HG03354 (cell line): ENCODE data around the gene STN1.

Source experiments
- ATAC-seq: cut with Tn5 transposase; IDR thresholded peaks from one replicate; pipeline ENCODE4 v1.9.1; 2021; ENCODE audit warnings: mild to moderate bottlenecking; ENCODE audit not compliant: unreplicated experiment, poor library complexity, severe bottlenecking

Gene STN1, protein sequence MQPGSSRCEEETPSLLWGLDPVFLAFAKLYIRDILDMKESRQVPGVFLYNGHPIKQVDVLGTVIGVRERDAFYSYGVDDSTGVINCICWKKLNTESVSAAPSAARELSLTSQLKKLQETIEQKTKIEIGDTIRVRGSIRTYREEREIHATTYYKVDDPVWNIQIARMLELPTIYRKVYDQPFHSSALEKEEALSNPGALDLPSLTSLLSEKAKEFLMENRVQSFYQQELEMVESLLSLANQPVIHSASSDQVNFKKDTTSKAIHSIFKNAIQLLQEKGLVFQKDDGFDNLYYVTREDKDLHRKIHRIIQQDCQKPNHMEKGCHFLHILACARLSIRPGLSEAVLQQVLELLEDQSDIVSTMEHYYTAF

DNA sequence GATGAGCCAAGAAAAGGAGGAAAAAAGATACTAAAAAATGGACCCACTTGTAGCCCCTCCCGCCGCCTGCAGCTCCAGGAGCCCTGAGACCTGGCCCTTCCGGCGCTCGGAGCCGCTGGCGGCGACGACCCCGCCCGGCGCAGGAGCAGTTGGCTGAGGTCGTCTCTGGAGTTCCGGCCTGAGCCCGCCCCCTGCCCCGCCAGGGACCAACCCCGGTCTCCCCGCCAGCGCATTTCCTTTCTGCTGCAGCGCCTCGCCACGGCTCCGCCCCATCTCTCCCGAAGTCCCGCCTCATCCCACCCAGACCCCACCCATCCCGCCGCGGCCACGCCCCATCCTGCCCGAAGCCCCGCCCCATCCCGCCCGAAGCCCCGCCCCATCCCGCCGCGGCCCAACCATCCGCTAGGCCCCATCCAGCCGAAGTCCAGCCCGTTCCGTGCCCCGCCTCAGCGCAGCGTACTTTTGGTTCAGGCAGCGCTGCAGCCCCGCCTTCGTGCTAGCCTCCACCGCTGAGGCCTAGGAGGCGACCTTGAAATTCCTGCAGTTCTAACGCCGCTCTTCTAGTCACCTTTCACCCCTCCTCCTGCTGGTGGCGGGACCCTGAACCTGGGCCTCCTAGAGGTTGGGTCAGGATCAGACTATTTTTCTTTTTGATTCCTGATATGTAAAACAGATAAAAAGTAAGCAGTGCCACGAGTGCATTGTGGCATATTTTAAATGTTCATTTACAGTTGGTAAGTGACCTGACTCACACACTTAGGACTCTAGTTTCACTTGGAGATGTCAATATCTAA lies at the start of gene STN1:
STN1 (minus strand) TSS at position 132 of the 794 bp plus-strand sequence. CDS start 590 bp downstream, outside the sequence.
- ATAC-seq = peak; percentile 92

DNA sequence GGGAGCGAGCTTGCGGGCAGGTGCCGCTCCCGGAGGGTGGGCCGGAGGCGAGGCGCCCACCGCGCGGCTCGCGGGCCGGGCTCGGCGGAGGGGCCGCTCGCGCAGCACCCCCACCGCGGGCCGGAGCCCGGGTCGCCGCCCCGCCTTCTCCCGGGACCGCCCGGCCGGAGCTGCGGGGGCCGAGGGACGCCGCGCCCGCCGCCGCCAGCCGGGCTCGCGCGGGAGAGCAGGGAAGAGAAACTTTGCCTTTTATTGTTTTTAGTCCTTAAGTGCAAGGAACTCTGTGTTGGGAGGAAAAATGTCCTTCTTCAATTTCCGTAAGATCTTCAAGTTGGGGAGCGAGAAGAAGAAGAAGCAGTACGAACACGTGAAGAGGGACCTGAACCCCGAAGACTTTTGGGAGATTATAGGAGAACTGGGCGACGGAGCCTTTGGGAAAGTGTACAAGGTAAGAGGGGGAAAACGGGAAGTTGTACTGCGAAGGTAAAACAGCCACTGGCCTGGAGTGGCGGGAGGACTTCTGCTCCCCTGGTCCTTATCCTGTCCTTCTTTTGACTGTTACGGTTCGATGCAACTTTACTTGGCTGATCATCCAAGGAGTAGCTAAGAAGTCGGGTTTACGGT lies 49.6 kb upstream of the STN1 start:
- ATAC-seq = peak; percentile 53

DNA sequence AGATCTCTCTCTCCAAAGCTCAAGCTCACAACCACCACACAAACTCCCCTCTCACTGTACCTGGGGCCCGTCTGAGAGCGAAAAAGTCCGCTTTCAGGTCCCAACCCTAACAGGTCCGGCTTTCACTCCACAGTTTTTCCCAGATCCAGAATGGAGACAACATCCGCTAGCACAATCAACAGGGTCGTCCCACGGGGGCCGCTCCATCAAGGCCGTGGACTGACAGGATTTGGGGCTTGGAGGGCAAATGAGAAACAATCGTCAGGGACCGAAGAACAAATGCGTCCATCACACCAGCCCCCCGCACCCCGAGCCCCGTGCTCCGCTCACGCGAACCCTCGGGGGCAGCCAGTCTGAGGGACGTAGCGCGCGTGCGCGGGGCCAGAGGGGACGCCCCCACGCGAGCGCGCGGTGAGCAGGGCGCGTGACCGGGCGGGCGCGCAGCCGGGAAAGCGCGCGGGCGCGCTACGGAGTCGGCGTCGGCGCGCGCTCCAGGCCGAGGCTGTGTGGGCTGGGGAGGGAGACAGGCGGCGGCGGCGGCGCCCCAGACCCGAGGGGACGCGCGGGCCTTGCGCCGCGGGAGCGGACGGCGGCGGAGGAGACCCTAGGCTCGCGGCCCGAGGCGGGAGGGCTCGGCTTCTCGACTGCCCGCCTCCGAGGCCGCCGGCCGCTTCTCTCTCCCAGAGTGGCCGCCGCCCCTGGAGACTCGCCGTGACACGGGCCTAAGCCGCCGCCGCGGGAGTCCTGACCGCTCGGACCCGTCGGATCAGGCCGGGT lies 48.9 kb upstream of the STN1 start, which contains the start of gene SLK:
SLK (plus strand) TSS at position 470 of the 777 bp plus-strand sequence. CDS start 606 bp downstream, outside the sequence.
- peak; percentile 82 for ATAC-seq

DNA sequence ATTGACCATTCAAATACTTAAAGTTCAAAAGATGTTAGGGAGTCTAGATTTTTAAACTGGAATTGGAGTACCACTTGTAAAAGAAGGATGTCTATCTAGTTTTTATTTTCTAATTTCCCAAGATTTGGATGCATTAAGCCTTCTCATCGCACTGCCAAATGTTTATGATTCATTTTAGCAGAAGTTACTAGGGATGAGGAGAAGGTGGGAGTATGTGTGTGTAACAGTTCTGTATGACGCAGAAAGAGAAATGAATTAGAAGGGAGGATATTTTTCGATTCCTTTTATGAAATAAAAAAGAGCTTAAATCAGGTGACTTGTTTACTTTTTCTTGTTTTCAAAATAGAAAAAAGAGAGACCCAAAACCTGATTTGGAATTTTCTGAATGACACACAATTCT lies 42.1 kb upstream of the STN1 start:
- ATAC-seq = no peak

DNA sequence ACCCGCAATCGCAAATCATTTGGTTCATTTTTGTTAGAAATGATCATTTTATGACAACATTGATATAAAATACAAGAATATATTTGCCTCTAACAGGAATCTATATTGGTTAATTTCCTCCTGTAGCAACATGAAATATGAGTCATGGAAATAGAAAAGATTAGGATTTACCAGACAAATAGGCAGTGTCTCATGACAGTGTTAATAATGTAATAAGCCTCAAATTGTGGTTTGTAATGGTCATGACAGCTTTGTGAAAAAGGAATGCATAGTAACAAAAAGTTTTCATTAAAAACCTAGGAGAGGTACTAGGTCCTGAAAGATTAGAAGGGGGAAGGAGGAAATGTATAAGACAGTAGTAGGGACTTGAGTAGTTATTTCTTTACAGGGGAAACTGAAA lies 41.0 kb upstream of the STN1 start:
- no peak for ATAC-seq

DNA sequence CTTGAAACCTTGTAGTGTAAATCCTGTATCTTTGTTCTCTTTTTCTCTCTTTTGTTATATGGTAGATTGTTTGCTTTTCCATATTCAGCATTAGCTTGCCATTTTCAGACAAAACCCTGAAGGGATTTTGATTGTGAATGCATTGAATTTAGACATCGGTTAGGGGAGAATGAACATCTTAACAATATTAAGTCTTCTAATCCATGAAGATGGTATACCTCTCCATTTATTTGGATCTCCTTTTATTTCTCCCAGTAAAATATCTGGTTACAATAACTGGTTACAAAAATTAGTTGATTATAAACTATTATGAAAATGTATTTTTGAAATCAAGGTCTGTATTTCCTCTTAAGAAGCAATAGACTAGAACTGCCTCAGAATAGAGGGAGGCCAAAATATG lies 36.6 kb upstream of the STN1 start:
- ATAC-seq = no peak

DNA sequence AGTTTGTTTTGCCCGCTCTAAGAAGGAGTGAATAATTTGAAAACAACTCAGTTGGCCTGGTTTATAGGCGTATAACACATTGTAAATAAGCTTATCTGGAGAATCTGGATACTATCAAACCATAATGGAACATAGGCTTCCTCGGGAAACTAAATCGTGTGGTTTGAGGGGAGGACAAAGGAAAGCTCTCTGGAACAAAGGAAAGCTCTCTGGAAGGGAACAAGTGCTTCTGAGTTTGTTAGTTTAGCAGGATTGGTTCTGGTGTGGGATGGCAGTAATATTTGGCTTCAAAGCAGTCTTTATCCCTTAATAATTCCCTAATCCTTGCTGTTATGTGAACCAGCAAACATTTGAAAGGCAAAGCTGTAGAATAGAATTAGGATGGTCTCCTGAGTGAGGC lies 34.0 kb upstream of the STN1 start:
- no peak for ATAC-seq

DNA sequence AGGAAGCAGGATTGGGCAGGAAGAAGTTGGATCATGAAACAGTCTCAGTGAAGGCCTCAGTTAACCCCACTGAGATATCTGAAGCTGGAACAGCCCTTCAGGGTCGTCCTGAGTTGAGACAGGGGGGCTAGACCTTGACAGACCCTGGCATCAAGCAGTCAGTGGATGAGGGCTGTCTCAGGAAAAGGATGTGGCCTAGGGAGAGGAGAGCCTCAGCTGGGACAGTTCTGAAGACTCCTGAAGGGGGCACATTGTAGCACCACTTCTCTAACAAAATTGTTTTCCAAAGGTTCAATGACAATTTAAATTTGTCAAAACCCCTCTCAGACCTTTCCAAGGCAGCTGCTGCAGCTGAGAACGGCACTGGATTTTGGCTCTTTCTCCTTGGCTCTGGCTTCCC lies 33.2 kb upstream of the STN1 start:
- ATAC-seq = no peak

DNA sequence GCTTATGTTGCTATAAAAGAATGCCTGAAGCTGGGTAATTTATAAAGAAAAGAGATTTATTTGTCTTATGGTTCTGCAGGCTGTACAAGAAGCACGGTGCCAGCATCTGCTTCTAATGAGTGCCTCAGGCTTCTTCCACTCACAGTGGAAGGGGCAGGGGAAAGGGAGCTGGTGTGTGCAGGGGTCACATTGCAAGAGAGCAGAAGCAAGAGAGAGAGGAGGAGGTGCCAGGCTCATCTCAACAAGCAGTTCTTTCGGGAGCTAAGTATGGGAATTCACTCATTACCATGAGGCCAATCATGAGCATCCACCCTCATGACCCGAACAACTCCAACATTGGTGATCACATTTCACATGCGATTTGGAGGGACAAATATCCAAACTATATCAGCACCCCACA lies 31.7 kb upstream of the STN1 start:
- ATAC-seq = no peak

DNA sequence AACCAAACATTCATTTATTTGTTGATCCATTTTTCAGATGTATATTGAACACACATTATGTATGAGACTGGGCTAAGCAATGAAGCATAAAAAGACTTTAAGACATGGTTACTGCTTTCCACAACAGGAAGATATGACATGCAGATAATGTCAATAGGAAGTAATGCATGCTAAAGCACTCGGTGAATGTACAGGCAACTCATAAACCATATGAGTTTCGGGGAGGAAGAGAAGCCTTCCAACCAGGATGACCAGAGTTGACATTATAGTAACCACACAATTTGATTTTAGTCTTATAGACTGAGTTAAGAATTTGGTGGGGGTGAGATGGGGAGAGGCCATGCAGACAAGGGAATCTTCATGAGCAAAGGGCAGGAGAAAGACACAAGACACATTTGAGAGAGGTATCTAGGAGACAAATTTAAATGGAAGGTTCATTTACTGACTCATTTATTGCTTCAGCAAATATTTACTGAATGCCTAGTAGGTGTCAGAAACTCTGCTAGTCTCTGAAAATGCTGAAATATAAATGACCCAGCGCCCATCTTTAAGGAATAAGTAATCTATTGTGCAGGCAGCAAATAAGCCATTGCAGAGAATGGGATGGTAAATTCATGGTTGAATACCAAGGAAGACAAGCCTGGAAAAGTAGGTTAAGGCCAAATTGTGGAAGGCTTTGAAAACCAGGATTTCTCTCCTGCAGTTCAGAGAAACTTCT lies 30.0 kb upstream of the STN1 start:
- no peak for ATAC-seq

DNA sequence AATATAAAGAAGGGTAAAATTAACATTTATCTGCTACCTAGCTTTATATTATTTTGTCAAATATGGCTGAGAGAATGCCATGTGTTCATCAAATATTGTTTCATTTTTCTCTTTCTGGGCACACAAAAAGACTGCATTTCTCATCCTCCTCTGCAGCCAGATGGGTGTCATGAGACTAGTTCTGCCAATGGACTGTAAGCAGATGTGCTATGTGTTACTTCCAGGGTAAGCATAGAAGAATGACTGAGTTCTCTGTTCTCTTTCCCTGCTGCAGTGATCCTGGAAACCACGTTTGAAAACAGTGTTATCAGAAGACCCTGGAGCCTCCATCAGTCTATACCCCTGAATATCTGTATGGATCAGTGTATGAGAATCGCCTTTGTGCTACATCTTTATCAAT lies 24.9 kb upstream of the STN1 start:
- no peak for ATAC-seq

DNA sequence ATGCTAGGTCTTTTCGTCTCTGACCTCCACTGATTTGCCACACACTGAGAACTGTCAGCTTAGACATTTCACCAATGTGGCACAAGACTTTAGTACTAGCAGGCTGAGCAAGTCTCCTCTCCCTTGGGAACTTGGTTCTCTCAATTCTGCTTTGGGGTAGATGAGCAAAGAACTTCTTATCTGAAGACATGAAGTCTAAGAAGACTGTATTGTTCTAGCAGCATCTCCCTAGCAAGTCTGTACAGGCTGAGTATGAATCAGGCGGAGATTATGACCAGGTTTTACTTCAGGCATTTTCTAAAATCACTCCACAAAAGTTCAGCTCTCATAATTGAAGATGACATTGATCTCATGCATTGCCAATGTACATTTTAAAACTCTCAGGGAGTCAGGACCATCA lies 23.8 kb upstream of the STN1 start:
- ATAC-seq = no peak

DNA sequence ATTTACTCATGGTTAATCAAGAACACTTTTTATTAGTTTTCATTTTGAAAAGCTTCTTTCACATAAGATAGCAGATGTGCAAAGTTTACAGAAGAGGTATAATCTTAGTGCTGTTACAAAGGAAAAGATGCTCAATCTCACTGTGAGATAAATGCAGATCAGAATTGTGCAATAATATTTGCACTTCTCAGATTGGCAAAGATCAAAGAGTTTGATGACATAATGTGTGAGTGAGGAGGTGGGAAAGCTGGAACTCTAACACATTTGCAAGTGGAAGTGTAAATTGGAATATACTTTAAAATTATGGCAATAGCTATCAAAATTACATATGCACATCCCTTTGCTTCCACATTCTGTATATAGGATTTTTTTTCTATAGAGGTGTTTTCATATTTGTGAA lies 21.5 kb upstream of the STN1 start:
- no peak for ATAC-seq

DNA sequence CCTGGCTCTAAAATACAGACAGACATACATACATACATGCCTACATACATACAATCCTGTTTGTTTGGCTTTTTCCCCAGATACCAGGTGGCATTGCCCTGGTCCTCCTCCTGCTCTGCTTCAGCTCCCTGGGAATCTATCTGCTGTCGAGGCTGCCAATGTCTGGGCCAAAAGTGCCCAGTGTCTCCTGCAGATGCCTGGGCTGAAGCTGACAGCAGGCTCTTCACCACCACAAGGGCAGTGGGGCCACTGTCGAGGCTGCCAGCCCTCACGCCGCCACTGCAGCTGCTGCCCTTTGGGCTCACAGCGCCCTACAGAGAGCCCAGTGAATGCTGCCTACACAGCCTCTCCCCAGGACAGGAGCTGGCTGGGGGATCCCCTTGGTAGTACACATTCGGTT lies 18.0 kb upstream of the STN1 start:
- ATAC-seq = no peak

DNA sequence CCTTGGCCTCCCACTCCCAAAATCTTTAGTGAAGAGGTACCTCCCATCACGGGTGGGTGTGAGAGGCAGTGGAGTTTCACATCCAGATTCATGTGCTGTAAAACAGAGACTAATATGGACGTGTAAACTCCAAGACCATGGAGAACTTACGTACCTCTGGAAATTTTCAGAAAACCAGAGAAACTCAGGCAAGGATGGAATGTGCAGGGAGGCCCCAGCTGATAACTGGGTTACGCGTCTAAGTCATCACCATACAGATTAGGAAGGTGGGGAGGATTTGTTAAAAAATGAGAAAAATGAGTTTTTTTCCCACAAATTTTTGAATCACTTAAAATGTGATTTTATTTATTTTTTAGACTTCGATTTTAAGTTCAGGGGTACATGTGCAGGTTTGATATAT lies 16.3 kb upstream of the STN1 start:
- ATAC-seq = no peak

DNA sequence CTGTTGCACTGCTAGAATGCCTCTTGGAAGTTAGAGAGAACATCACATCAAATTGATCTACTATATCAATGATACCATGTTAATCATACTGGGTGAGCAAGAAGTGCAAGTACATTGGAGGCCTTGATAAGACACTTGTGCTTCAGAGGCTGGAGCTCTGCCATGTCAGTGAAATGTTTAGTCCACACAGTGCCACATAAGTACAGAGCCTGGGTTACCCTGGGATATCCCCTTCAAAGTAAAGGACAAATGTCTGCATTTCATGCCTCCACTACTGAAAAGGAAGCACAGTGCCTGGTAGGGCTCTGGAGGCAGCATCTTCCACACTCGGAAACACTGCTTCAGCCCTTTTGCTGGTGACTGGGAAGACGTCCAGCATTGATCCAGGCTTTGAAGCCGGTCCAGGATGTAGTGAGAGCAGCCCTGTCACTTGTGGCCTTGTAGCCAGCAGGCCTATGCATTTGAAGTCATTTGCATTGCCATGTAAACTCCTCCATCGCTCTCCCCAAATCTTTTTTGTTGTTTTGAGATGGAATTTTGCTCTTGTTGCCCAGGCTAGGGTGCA lies 15.7 kb upstream of the STN1 start:
- ATAC-seq = no peak

DNA sequence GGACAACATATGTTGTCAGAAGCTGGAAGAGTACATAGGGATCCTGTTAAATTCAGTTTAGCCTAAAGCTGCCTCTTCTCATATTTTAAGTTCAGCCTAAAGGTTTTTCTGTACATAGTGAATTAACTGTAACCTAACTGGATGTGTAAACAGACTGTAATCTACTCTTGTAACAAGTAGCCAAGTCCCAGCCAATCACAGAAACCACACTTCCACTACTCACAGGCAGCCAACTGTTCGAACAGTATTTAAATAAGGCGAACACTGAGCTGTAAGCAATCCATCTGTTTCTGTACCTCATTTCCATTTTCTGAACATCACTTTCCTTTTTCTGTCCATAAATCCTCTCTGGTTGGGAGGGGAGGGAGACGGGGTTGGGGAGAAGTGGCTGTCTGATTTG lies 15.0 kb upstream of the STN1 start:
- no peak for ATAC-seq

DNA sequence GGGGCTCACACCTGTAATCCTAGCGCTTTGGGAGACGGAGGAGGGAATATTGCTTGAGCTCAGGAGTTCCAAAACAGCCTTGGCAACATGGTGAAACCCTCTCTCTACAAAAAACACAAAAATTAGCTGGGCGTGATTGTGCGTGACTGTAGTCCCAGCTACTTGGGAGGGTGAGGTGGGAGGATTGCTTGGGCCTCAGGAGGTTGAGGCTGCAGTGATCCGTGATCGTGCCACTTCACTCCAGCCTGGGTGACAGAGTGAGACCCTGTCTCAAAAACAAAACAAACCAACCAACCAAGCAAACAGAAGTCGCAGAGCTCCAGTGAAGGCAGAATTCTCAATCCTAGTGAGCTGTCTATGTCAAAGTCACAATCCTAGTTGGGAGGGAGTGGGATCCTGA lies 14.3 kb upstream of the STN1 start:
- no peak for ATAC-seq

DNA sequence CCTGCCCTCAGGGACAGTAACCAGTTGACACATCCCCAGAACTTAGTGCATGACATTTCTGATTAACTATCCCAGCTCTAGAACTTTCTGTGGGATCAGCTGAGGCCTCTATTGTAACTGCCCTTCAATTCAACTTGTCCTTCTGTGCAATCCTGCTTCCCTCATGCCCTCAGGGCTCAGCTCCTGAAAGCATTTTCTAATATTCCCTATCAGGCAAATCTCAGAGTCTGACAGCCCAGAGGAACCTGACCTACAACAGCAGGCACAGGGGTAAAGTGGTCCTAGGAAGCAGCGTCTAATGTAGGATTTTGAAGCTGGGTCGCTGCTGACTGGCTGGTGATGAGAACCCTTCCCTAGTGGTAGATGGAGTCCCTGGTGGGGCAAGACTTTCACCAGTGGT lies 13.6 kb upstream of the STN1 start:
- ATAC-seq = no peak
